CD4-positive, CD25-positive, alpha-beta regulatory T cell (primary cell): Measurements from ENCODE around the gene IL5RA. TPM values are rescaled to one million over a fixed set of nuclear protein-coding genes. Genes with fewer than 3 reads are reported as not detected.
A peak's percentile ranks its signal among the peaks of the same experiment; 100 is the strongest.

Source experiments
- ATAC-seq, 2 donors: fragments of 150-1000 bp; cut with Tn5 transposase; one replicate each; pipeline ENCODE4 v1.10.0; 2021; ENCODE audit warnings: low read depth in 2 of 2, moderate number of reproducible peaks in 2 of 2, moderate library complexity in 1 of 2
- DNase-seq, 3 donors: peaks; one replicate each; pipeline versions ENCODE4 v3.0.0 to v3.0.0-alpha.2; 2012 to 2022; ENCODE audit warnings: mixed read lengths in 1 of 3
- H3K27ac ChIP-seq: one replicate; pipeline ENCODE4 v1.7.0; 2013; ENCODE audit warnings: mild to moderate bottlenecking, low read length; ENCODE audit not compliant: insufficient read depth, poor library complexity, severe bottlenecking
- H3K27me3 ChIP-seq: one replicate; pipeline ENCODE4 v1.7.0; 2013; ENCODE audit warnings: low read length; ENCODE audit not compliant: control insufficient read depth, insufficient read depth
- H3K36me3 ChIP-seq: one replicate; pipeline ENCODE4 v1.7.0; 2013; ENCODE audit warnings: mild to moderate bottlenecking, low read length, moderate library complexity; ENCODE audit not compliant: control insufficient read depth, insufficient read depth
- H3K4me1 ChIP-seq: 2 replicates; pipeline ENCODE4 v1.7.0; 2013; ENCODE audit warnings: mild to moderate bottlenecking, low read length; ENCODE audit not compliant: insufficient read depth, control insufficient read depth, poor library complexity, severe bottlenecking
- H3K4me3 ChIP-seq: one replicate; pipeline ENCODE4 v1.7.0; 2013; ENCODE audit warnings: low read depth, mild to moderate bottlenecking, low read length, moderate library complexity
- H3K9me3 ChIP-seq, 2 experiments: 1 replicate in 1 of 2; 2 replicates in 1 of 2; pipeline ENCODE4 v1.7.0; 2013; ENCODE audit warnings: low read length in 2 of 2, mild to moderate bottlenecking in 1 of 2, moderate library complexity in 1 of 2; ENCODE audit not compliant: control insufficient read depth in 2 of 2
- H3K27ac Mint-ChIP-seq, 3 donors: one replicate each; pipeline ENCODE4 v1.8.0; 2020 to 2022; ENCODE audit warnings: mild to moderate bottlenecking in 3 of 3, mixed read lengths in 3 of 3, moderate library complexity in 2 of 3
- H3K27me3 Mint-ChIP-seq: one replicate; pipeline ENCODE4 v1.8.0; 2022; ENCODE audit warnings: mild to moderate bottlenecking, mixed read lengths
- H3K36me3 Mint-ChIP-seq: one replicate; pipeline ENCODE4 v1.8.0; 2020; ENCODE audit warnings: mixed read lengths
- H3K4me1 Mint-ChIP-seq, 4 donors: one replicate each; pipeline ENCODE4 v1.8.0; 2020 to 2022; ENCODE audit warnings: mixed read lengths in 4 of 4, mild to moderate bottlenecking in 1 of 4
- H3K4me3 Mint-ChIP-seq, 4 donors: one replicate each; pipeline ENCODE4 v1.8.0; 2020 to 2022; ENCODE audit warnings: mild to moderate bottlenecking in 4 of 4, mixed read lengths in 4 of 4, moderate library complexity in 3 of 4
- H3K9me3 Mint-ChIP-seq, 7 donors: one replicate each; pipeline ENCODE4 v1.8.0; 2020 to 2022; ENCODE audit warnings: mixed read lengths in 7 of 7, mild to moderate bottlenecking in 3 of 7, moderate library complexity in 2 of 7
- polyA plus RNA-seq, 4 donors: library from polyadenylated mRNA; unstranded; fragments of 300-500 nt; fragmentation: Illumina TruSeq; gene quantifications; one replicate each; pipeline ENCODE4 v1.2.3, GENCODE V29; 2021
- total RNA-seq: library from RNA; stranded (reverse); gene quantifications from one replicate; pipeline ENCODE4 v1.2.3, GENCODE V29; 2022

The IL5RA gene, protein sequence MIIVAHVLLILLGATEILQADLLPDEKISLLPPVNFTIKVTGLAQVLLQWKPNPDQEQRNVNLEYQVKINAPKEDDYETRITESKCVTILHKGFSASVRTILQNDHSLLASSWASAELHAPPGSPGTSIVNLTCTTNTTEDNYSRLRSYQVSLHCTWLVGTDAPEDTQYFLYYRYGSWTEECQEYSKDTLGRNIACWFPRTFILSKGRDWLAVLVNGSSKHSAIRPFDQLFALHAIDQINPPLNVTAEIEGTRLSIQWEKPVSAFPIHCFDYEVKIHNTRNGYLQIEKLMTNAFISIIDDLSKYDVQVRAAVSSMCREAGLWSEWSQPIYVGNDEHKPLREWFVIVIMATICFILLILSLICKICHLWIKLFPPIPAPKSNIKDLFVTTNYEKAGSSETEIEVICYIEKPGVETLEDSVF
- 3.7 TPM for total RNA-seq
- polyA plus RNA-seq = not detected

GRCh38 chr3:3110299-3110630 lies at the start of gene IL5RA:
Gene IL5RA, minus strand, starts transcription at chr3:3110374. Its CDS starts 5,390 bp downstream, at chr3:3104984.
- no peak within 1 kb of the TSS for H3K4me3 ChIP-seq

DNA sequence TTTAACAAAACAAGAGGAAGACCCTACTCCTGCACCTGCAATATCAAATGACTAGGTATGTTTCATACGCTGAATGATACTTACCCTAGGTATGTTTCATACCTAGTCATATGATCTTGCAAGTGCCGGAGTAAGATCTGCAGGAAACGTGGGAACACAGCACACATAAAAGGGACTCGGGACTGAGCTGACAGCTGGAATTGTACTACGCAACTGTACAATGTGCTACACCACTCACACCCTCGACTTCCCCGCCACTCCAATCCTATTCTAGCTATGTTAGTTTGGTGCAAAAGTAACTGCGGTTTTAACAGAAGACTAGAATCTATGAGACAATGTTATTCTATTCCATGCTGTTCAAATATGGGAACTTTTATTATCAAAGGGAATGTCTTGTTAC lies 47.3 kb upstream of the IL5RA start:
- no peaks in the 10 kb centered on the region for H3K9me3 ChIP-seq
- H3K27ac ChIP-seq = no peak overlapping the region
- H3K4me1 ChIP-seq = no peaks in the 10 kb centered on the region
- H3K4me3 Mint-ChIP-seq = peak overlapping the region in 1 of 4 donors; percentile 22
- peaks cover 33% of the 10 kb centered on the region for H3K36me3 Mint-ChIP-seq
- DNase-seq (no peak), ATAC-seq (no peak)
- peaks cover 14 to 55% (median 32%) of the 10 kb centered on the region in 4 donors for H3K4me1 Mint-ChIP-seq
- H3K4me3 ChIP-seq = no peak overlapping the region
- peak overlapping the region in 2 of 3 donors; percentile 51 to 71 for H3K27ac Mint-ChIP-seq
- H3K9me3 Mint-ChIP-seq = no peaks in the 10 kb centered on the region
- no peaks in the 10 kb centered on the region for H3K27me3 Mint-ChIP-seq
- peaks cover 90% of the 10 kb centered on the region for H3K36me3 ChIP-seq
- H3K27me3 ChIP-seq = no peaks in the 10 kb centered on the region

More at GRCh38 chr3:3110299-3110630, at the start of gene IL5RA:
- Mint-ChIP-seq H3K4me3 (no peak within 1 kb of the TSS), H3K4me1 (no peaks in the 10 kb centered on the region), H3K9me3 (peaks cover 0 to 2% (median 0%) of the 10 kb centered on the region in 7 donors), H3K27me3 (peaks cover 26% of the 10 kb centered on the region), H3K27ac (peak within 1 kb of the TSS in 1 of 3 donors; percentile 28), H3K36me3 (no peaks in the 10 kb centered on the region)
- Histone ChIP-seq H3K27ac (no peak within 1 kb of the TSS), H3K4me1 (no peaks in the 10 kb centered on the region), H3K9me3 (no peaks in the 10 kb centered on the region), H3K27me3 (peaks cover 12% of the 10 kb centered on the region), H3K36me3 (no peaks in the 10 kb centered on the region)
- ATAC-seq = no peak
- DNase-seq = no peak

DNA sequence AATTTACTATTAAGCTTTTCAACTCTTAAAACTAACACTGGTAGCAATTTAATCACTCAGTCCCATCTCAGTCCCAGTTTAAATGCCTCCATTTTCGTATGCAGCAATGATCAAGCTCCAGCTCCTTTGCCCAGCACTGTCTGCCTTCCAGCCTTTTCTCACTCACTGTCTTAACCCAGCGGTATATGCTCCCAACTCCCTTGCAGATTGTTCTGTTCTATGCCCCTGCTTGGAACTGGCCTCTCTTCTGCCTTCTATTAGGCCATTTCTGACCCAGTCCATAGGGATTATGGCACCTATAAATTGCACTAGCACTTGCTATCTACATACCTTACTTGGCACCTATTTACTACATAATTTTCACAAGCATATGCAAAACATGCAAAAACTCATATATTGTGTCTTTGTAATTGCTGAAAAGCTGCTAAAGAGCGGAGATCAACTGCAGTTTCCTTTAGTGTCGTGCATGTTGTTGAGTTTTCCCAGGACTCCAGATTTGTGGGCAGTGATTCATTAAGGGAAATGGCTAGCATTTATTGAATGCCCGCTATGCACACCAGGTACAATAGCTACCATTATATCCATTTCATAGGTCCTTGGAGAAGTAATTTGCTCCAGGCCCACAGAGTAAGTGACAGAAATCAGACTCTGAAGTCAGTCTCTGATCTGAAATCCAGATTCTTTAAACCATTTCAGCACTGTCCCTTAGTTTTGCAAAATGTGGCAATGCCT lies 44.9 kb upstream of the IL5RA start:
- Histone ChIP-seq H3K27me3 (no peaks in the 10 kb centered on the region), H3K4me3 (no peak overlapping the region), H3K36me3 (peaks cover 95% of the 10 kb centered on the region), H3K4me1 (no peaks in the 10 kb centered on the region), H3K9me3 (no peaks in the 10 kb centered on the region), H3K27ac (no peak overlapping the region)
- Mint-ChIP-seq H3K4me3 (no peak overlapping the region), H3K27ac (peak overlapping the region; percentile 1 to 75 (median 67)), H3K27me3 (no peaks in the 10 kb centered on the region), H3K36me3 (peaks cover 35% of the 10 kb centered on the region), H3K9me3 (no peaks in the 10 kb centered on the region), H3K4me1 (peaks cover 14 to 53% (median 26%) of the 10 kb centered on the region in 4 donors)
- DNase-seq = no peak
- no peak for ATAC-seq

DNA sequence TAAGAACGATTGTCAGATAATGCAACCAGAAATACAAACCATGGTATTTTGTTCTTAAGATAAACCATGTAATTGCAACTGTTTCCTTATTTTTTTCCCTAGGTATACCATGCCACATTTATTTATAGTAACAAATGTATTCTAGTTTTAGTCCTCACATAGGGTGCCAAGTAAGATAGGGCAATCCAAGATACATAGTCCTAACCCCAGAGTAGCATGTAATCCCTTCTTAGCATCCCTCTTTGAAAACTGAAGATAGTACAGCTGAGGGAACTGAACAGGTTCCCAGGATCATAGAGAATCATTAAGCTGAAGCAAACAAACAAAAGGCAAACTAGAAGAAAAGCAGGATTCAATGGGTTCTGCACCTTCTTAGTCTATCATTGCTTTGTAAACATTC lies 41.3 kb upstream of the IL5RA start:
- Histone ChIP-seq H3K27ac (peak overlapping the region; percentile 42), H3K27me3 (no peaks in the 10 kb centered on the region), H3K36me3 (peaks cover 96% of the 10 kb centered on the region), H3K4me1 (no peaks in the 10 kb centered on the region), H3K9me3 (no peaks in the 10 kb centered on the region), H3K4me3 (no peak overlapping the region)
- DNase-seq (no peak), ATAC-seq (no peak)
- H3K27ac Mint-ChIP-seq = peak overlapping the region in 2 of 3 donors; percentile 54 to 60
- peaks cover 9 to 33% (median 18%) of the 10 kb centered on the region in 4 donors for H3K4me1 Mint-ChIP-seq
- no peak overlapping the region for H3K4me3 Mint-ChIP-seq
- no peaks in the 10 kb centered on the region for H3K9me3 Mint-ChIP-seq
- no peaks in the 10 kb centered on the region for H3K27me3 Mint-ChIP-seq
- H3K36me3 Mint-ChIP-seq = peaks cover 30% of the 10 kb centered on the region

DNA sequence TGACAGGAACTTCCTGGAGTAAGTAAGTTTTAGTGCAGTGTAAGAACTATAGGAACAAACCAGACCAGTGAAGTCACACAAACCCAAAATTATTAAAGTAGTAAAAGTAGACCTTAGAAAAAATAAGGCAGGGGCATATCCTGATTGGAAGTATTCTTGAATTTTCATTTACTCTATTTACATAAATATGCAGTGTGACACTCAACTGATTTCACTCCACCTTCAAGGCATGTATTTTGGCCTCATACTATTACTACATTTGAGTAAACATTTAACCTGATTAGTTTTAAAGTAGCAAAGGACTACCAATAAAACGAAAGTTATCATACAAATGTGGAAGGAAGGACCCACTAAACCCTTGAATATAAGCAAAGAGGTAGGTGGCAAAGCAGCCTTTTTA lies 39.4 kb upstream of the IL5RA start:
- Histone ChIP-seq H3K27me3 (no peaks in the 10 kb centered on the region), H3K9me3 (no peaks in the 10 kb centered on the region), H3K36me3 (peaks cover 96% of the 10 kb centered on the region), H3K27ac (peak overlapping the region; percentile 38), H3K4me3 (no peak overlapping the region), H3K4me1 (no peaks in the 10 kb centered on the region)
- H3K27me3 Mint-ChIP-seq = no peaks in the 10 kb centered on the region
- no peaks in the 10 kb centered on the region for H3K9me3 Mint-ChIP-seq
- ATAC-seq (no peak), DNase-seq (no peak)
- peak overlapping the region in 2 of 3 donors; percentile 16 to 54 for H3K27ac Mint-ChIP-seq
- H3K4me3 Mint-ChIP-seq = no peak overlapping the region
- peaks cover 4 to 26% (median 19%) of the 10 kb centered on the region in 4 donors for H3K4me1 Mint-ChIP-seq
- H3K36me3 Mint-ChIP-seq = peaks cover 42% of the 10 kb centered on the region

DNA sequence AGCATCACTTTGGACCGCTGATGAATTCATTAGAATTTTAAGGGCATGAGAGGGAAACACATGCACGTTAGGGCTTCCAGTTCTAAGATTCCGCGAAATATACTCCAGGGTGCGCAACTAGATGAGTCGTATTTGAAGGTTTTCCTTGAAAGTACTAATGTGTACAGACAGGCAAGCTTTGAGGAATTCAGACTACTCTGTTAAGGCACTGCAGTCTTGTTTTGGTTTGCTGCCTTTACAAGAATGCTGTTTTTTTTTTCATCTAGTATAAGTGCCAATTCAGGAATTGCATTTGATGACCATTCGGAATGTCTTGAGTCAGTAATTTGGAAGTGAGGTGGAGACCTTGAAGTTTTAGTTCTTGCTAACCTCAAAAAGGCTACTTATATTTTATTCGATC lies 35.7 kb upstream of the IL5RA start:
- no peak overlapping the region for H3K27ac ChIP-seq
- no peaks in the 10 kb centered on the region for H3K9me3 ChIP-seq
- no peak overlapping the region for H3K4me3 ChIP-seq
- H3K27ac Mint-ChIP-seq = no peak overlapping the region
- H3K36me3 ChIP-seq = peaks cover 95% of the 10 kb centered on the region
- DNase-seq (no peak), ATAC-seq (no peak)
- H3K27me3 Mint-ChIP-seq = no peaks in the 10 kb centered on the region
- no peaks in the 10 kb centered on the region for H3K27me3 ChIP-seq
- H3K4me1 ChIP-seq = no peaks in the 10 kb centered on the region
- H3K4me3 Mint-ChIP-seq = no peak overlapping the region
- no peaks in the 10 kb centered on the region for H3K9me3 Mint-ChIP-seq
- H3K4me1 Mint-ChIP-seq = peaks cover 9 to 16% (median 11%) of the 10 kb centered on the region in 4 donors
- peaks cover 42% of the 10 kb centered on the region for H3K36me3 Mint-ChIP-seq

DNA sequence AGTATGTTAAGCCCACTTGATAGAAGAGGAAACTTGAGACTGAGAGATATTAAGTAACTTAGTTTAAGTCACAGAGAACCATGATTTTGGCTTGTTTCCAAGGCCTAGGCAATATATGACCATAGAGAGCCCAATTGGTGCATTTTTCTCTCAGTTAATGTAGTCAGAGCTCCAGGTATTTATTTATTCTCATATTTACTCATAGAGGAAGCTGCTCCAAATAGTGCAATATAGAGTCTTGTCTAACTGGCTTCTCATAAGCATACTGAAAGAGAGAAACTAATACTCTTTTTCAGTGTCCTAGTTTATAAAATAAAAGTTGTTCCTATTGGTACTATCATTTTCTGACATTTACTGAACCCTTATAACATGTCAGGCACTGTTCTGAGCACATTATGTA lies 31.8 kb upstream of the IL5RA start:
- no peak overlapping the region for H3K4me3 ChIP-seq
- peak overlapping the region in 1 of 3 donors; percentile 6 for H3K27ac Mint-ChIP-seq
- no peak overlapping the region for H3K27ac ChIP-seq
- H3K27me3 Mint-ChIP-seq = no peaks in the 10 kb centered on the region
- peaks cover 89% of the 10 kb centered on the region for H3K36me3 ChIP-seq
- peaks cover 14 to 29% (median 22%) of the 10 kb centered on the region in 4 donors for H3K4me1 Mint-ChIP-seq
- peaks cover 63% of the 10 kb centered on the region for H3K36me3 Mint-ChIP-seq
- no peak for DNase-seq
- H3K4me3 Mint-ChIP-seq = no peak overlapping the region
- no peaks in the 10 kb centered on the region for H3K27me3 ChIP-seq
- H3K9me3 ChIP-seq = no peaks in the 10 kb centered on the region
- H3K9me3 Mint-ChIP-seq = no peaks in the 10 kb centered on the region
- no peaks in the 10 kb centered on the region for H3K4me1 ChIP-seq
- ATAC-seq = no peak
